Stimulated activated naive CD8-positive, alpha-beta T cell treated with anti-CD3 and anti-CD28 coated beads, Interleukin-15, Interleukin-2, amounts not matched to agents 100 ng/mL and 50 ng/mL, for 24 hours (primary cell): ENCODE results near the gene RIOK3.
"Not testable (repeated sequence)": the region's sequence is repeated elsewhere in the genome, so short reads cannot be mapped to it uniquely, and the experiment has no call there.

Source experiments
- H3K27ac Mint-ChIP-seq: one replicate; pipeline ENCODE4 v1.8.0; 2021; ENCODE audit warnings: mild to moderate bottlenecking, mixed read lengths
- H3K27me3 Mint-ChIP-seq: one replicate; pipeline ENCODE4 v1.8.0; 2021; ENCODE audit warnings: mixed read lengths
- H3K36me3 Mint-ChIP-seq: one replicate; pipeline ENCODE4 v1.8.0; 2021; ENCODE audit warnings: low read depth, mixed read lengths
- H3K4me1 Mint-ChIP-seq: one replicate; pipeline ENCODE4 v1.8.0; 2021; ENCODE audit warnings: low read depth, mixed read lengths
- H3K4me3 Mint-ChIP-seq: one replicate; pipeline ENCODE4 v1.8.0; 2021; ENCODE audit warnings: mild to moderate bottlenecking, mixed read lengths
- H3K9me3 Mint-ChIP-seq: one replicate; pipeline ENCODE4 v1.8.0; 2021; ENCODE audit warnings: mixed read lengths

Gene RIOK3

GRCh38 chr18:23501626-23502025 is 48.5 kb downstream of the RIOK3 start:
- peaks cover 10% of the 10 kb centered on the region for H3K36me3 Mint-ChIP-seq
- H3K9me3 Mint-ChIP-seq: no peaks in the 10 kb centered on the region
- peaks cover 61% of the 10 kb centered on the region for H3K4me1 Mint-ChIP-seq
- peak overlapping the region; percentile 35 for H3K4me3 Mint-ChIP-seq
- no peak overlapping the region for H3K27ac Mint-ChIP-seq
- no peaks in the 10 kb centered on the region for H3K27me3 Mint-ChIP-seq

- peaks cover 65% of the 10 kb centered on the region for H3K4me1 Mint-ChIP-seq
- H3K27me3 Mint-ChIP-seq: no peaks in the 10 kb centered on the region
- H3K4me3 Mint-ChIP-seq: peak overlapping the region; percentile 85
- H3K27ac Mint-ChIP-seq: peak overlapping the region; percentile 93
- peaks cover 17% of the 10 kb centered on the region for H3K36me3 Mint-ChIP-seq
- H3K9me3 Mint-ChIP-seq: no peaks in the 10 kb centered on the region
Measured at GRCh38 chr18:23502516-23503037, 49.5 kb downstream of the RIOK3 start.

GRCh38 chr18:23503038-23503962 is 50.2 kb downstream of the RIOK3 start, which contains the start of gene RMC1:
Gene RMC1 (plus strand): TSS chr18:23503511. CDS start chr18:23503619, 108 bp downstream.
- Mint-ChIP-seq H3K27me3 (no peaks in the 10 kb centered on the region), H3K27ac (peak within 1 kb of the TSS; percentile 93), H3K36me3 (peaks cover 24% of the 10 kb centered on the region), H3K9me3 (no peaks in the 10 kb centered on the region), H3K4me1 (peaks cover 63% of the 10 kb centered on the region), H3K4me3 (peak within 1 kb of the TSS; percentile 96)

GRCh38 chr18:23503963-23504344 is 50.9 kb downstream of the RIOK3 start:
- peak overlapping the region; percentile 96 for H3K4me3 Mint-ChIP-seq
- no peaks in the 10 kb centered on the region for H3K9me3 Mint-ChIP-seq
- peaks cover 60% of the 10 kb centered on the region for H3K4me1 Mint-ChIP-seq
- H3K27ac Mint-ChIP-seq: peak overlapping the region; percentile 89
- no peaks in the 10 kb centered on the region for H3K27me3 Mint-ChIP-seq
- H3K36me3 Mint-ChIP-seq: peaks cover 29% of the 10 kb centered on the region

- Mint-ChIP-seq H3K27me3 (no peaks in the 10 kb centered on the region), H3K9me3 (no peaks in the 10 kb centered on the region), H3K4me1 (peaks cover 52% of the 10 kb centered on the region), H3K36me3 (peaks cover 30% of the 10 kb centered on the region), H3K27ac (peak overlapping the region; percentile 89), H3K4me3 (peak overlapping the region; percentile 96)
Measured at GRCh38 chr18:23504720-23505119, 51.6 kb downstream of the RIOK3 start.

- no peak overlapping the region for H3K27ac Mint-ChIP-seq
- peaks cover 54% of the 10 kb centered on the region for H3K4me1 Mint-ChIP-seq
- no peaks in the 10 kb centered on the region for H3K9me3 Mint-ChIP-seq
- H3K4me3 Mint-ChIP-seq: no peak overlapping the region
- no peaks in the 10 kb centered on the region for H3K27me3 Mint-ChIP-seq
- peaks cover 45% of the 10 kb centered on the region for H3K36me3 Mint-ChIP-seq
Measured at GRCh38 chr18:23506393-23506792, 53.3 kb downstream of the RIOK3 start.

GRCh38 chr18:23510923-23511322 is 57.8 kb downstream of the RIOK3 start:
- not testable (repeated sequence) for H3K9me3 Mint-ChIP-seq, H3K4me3 Mint-ChIP-seq, H3K27ac Mint-ChIP-seq, H3K27me3 Mint-ChIP-seq
- Mint-ChIP-seq H3K4me1 (peaks cover 40% of the 10 kb centered on the region), H3K36me3 (peaks cover 63% of the 10 kb centered on the region)

- Mint-ChIP-seq H3K27ac (peak overlapping the region; percentile 55), H3K4me1 (peaks cover 39% of the 10 kb centered on the region), H3K36me3 (peaks cover 61% of the 10 kb centered on the region)
- H3K27me3 Mint-ChIP-seq, H3K4me3 Mint-ChIP-seq, H3K9me3 Mint-ChIP-seq: not testable (repeated sequence)
Measured at GRCh38 chr18:23512216-23512615, 59.1 kb downstream of the RIOK3 start.

GRCh38 chr18:23512641-23513040 is 59.6 kb downstream of the RIOK3 start:
- H3K36me3 Mint-ChIP-seq: peaks cover 61% of the 10 kb centered on the region
- no peak overlapping the region for H3K4me3 Mint-ChIP-seq

GRCh38 chr18:23515911-23516546 is 62.9 kb downstream of the RIOK3 start:
- H3K27me3 Mint-ChIP-seq: no peaks in the 10 kb centered on the region
- H3K4me3 Mint-ChIP-seq: no peak overlapping the region
- H3K36me3 Mint-ChIP-seq: peaks cover 64% of the 10 kb centered on the region
- H3K27ac Mint-ChIP-seq: no peak overlapping the region
- no peaks in the 10 kb centered on the region for H3K9me3 Mint-ChIP-seq
- H3K4me1 Mint-ChIP-seq: peaks cover 22% of the 10 kb centered on the region

More at GRCh38 chr18:23512641-23513040, 59.6 kb downstream of the RIOK3 start:
- no peaks in the 10 kb centered on the region for H3K9me3 Mint-ChIP-seq
- no peaks in the 10 kb centered on the region for H3K27me3 Mint-ChIP-seq
- peaks cover 34% of the 10 kb centered on the region for H3K4me1 Mint-ChIP-seq
- H3K27ac Mint-ChIP-seq: peak overlapping the region; percentile 55

- no peak overlapping the region for H3K27ac Mint-ChIP-seq
- H3K4me3 Mint-ChIP-seq: no peak overlapping the region
- H3K4me1 Mint-ChIP-seq: peaks cover 12% of the 10 kb centered on the region
- H3K9me3 Mint-ChIP-seq: no peaks in the 10 kb centered on the region
- H3K36me3 Mint-ChIP-seq: peaks cover 76% of the 10 kb centered on the region
- H3K27me3 Mint-ChIP-seq: no peaks in the 10 kb centered on the region
Measured at GRCh38 chr18:23519734-23520133, 66.6 kb downstream of the RIOK3 start.

- Mint-ChIP-seq H3K27me3 (no peaks in the 10 kb centered on the region), H3K27ac (no peak overlapping the region)
Measured at GRCh38 chr18:23521271-23521670, 68.2 kb downstream of the RIOK3 start.

GRCh38 chr18:23521907-23522306 is 68.8 kb downstream of the RIOK3 start:
- H3K4me1 Mint-ChIP-seq: peaks cover 5% of the 10 kb centered on the region
- no peak overlapping the region for H3K4me3 Mint-ChIP-seq
- no peak overlapping the region for H3K27ac Mint-ChIP-seq
- no peaks in the 10 kb centered on the region for H3K9me3 Mint-ChIP-seq
- H3K36me3 Mint-ChIP-seq: peaks cover 78% of the 10 kb centered on the region
- no peaks in the 10 kb centered on the region for H3K27me3 Mint-ChIP-seq

More at GRCh38 chr18:23521271-23521670, 68.2 kb downstream of the RIOK3 start:
- Mint-ChIP-seq H3K36me3 (peaks cover 73% of the 10 kb centered on the region), H3K4me3 (no peak overlapping the region), H3K9me3 (no peaks in the 10 kb centered on the region), H3K4me1 (peaks cover 5% of the 10 kb centered on the region)

GRCh38 chr18:23523429-23524212 is 70.5 kb downstream of the RIOK3 start:
- H3K4me3 Mint-ChIP-seq: no peak overlapping the region
- H3K36me3 Mint-ChIP-seq: peaks cover 75% of the 10 kb centered on the region
- H3K27ac Mint-ChIP-seq: no peak overlapping the region
- no peaks in the 10 kb centered on the region for H3K9me3 Mint-ChIP-seq
- H3K27me3 Mint-ChIP-seq: no peaks in the 10 kb centered on the region
- peaks cover 5% of the 10 kb centered on the region for H3K4me1 Mint-ChIP-seq
